Measurements from ENCODE around the gene SNX1.

The SNX1 gene

GRCh38 chr15:64146885-64147681, 51.3 kb downstream of the SNX1 start:
- DNase-seq (ENCODE audit: low spot score), result no peak

DNA sequence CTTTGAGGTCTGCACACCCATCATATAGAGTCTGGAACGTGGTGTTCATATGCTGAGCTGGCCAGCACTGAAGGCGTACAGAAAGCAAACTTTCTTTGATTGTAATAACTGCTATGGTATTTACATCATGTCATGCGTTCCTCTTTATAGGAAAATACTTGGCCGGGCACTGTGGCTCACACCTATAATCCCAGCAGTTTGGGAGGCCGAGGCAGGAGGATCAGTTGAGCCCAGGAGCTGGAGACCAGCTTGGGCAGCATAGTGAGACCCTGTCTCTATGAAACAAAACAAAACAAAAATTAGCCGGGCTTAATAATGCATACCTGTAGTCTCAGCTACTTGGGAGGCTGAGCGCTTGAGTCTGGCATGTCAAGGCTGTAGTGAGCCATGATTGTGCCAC, 52.4 kb downstream of the SNX1 start:
- no peak for DNase-seq (ENCODE audit: low spot score)

GRCh38 chr15:64148581-64148980, 52.8 kb downstream of the SNX1 start:
- no peak for DNase-seq (ENCODE audit: low spot score)

GRCh38 chr15:64149424-64149823, 53.6 kb downstream of the SNX1 start:
- peak; percentile 63 for DNase-seq (ENCODE audit: low spot score)

DNA sequence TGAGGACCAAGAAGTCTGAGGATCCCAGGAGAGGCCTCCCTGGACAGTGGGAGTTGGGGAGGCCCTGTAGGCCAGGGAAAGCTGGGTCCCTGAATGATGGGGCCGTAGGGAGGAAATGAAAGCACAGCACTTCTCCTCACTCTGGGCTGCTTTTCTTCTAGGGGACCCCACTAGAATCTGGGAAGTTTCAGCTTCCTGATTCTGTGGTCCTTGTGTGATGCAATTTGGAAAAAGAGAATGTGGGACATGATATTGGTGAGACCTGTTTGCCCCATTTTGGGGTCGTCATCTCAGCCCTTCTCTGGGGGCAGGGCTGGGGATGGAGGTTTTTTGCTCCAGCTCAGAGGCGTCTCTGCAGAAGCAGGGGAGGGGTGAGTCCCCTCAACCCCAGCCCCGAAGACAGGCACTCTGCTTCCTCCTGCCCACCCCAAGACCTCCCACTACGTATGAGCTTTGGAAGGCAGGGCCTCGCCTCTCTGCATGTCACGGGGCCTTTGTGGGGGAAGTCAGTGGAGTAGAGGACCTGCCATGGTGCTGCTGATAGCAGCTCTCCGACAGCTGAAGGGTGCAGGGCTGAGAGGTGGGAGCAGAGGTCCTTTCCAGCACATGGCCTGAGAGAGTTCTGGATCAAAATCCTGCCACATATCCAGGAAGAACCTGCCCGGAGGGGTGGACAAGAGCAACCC, 54.3 kb downstream of the SNX1 start:
- no peak for DNase-seq (ENCODE audit: low spot score)

GRCh38 chr15:64151727-64152506, 56.1 kb downstream of the SNX1 start, which contains the start of gene SNX22:
SNX22 (plus strand) TSS chr15:64151731; CDS start chr15:64151776, 45 bp downstream.
- peak; percentile 46 for DNase-seq (ENCODE audit: low spot score)

GRCh38 chr15:64152507-64153387, 57.0 kb downstream of the SNX1 start:
- no peak for DNase-seq (ENCODE audit: low spot score)

DNA sequence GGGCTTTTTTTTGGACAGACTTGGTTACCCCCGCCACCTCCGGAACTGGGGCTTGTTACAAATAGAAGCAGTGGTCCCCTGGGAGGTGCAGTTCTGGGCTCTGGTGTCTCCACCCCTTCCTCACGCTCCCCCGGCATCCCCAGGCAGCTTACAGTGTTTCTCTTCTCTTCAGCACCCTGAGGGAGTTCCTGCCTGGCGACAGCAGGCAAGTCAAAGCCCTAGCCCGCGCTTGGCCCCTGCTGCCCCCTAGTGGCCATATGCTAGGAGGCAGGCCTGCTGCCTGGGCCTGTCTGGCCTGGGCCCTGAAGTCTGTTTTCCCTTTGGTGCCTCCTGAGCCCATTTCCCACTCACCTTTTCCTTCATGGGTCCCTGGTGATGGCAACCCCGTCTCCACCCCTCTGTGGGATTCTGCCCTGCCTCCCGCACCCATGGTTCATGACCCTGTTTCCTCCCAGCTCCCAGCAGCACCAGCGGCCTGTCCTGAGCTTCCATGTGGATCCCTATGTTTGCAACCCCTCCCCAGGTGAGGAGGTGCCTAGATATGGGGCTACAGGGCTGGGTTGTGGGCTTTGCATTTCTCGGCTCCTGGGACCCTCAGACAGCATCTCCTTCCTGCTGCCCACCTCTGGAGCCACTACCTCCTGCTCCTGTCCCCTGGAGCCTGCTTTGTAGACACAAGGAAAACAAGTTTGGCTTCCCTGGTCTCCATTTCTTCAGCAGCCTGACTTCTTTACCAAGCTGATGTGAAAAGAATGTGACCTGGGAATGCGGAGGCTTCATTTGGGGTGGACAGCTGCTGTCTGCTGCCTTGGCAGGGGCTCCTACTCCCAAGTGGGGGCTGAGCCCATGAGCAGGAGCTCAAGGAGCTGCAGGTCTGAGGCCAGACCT, 57.9 kb downstream of the SNX1 start:
- DNase-seq (ENCODE audit: low spot score), result peak; percentile 96

GRCh38 chr15:64155802-64156651, 60.2 kb downstream of the SNX1 start:
- DNase-seq (ENCODE audit: low spot score), result no peak

DNA sequence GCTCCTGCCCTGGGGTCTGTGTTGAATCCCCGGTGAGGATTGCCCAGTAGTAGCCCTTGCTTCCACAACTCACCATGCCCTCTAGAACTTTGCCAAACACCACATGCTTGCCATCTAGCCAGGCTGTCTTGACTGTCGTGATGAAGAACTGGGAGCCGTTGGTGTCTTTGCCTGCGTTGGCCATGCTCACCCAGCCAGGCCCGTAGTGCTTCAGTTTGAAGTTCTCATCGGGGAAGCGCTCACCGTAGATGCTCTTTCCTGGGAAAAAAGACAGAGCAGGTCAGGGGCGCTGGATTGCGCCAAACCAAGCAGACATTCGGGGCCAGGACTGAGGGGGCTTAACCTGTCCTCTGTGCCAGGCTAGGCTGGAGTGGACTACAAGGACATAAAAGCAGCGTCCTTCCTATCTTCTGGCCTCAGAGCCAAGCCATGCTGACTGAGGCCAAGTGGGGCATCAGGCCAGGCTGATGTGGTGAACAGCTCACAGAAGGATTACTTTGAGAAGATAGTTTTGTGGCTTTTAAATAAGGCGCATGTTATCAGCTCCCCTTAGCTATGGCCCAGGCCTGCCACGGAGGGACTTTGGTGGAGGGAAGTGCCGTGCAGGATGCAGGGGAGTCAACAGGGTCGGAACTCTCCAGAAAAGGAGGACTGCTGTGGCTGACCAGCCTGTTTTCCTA, 61.0 kb downstream of the SNX1 start:
- DNase-seq (ENCODE audit: low spot score), result no peak

DNA sequence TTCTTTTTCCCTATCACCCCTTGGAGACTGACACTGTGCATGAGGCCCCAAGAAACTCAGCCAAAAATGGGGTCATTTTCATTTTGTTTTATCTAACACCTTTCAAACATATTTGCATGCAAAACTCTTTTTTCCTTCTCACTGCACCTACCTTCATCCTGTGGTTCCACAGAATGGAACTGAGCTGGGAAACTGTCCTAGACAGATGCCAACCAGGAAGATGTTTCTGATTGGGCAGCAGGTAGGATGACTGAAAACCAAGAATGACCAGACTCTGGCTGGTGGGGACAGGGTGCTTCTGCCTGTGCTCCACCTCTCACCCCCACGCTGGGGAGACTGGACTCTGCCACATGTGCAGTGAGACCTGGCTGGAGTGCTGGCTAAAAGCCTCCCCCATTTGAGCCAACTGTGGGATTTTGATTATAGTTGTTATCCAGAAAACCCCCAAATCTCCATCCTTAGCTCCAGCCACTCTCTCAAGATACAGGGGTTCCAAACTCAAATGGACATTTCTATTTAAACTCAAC, 61.9 kb downstream of the SNX1 start:
- no peak for DNase-seq (ENCODE audit: low spot score)

GRCh38 chr15:64158363-64159134, 62.8 kb downstream of the SNX1 start:
- no peak for DNase-seq (ENCODE audit: low spot score)

- DNase-seq (ENCODE audit: low spot score), result no peak
These were observed 66.1 kb downstream of the SNX1 start for GRCh38 chr15:64161688-64162477.

DNA sequence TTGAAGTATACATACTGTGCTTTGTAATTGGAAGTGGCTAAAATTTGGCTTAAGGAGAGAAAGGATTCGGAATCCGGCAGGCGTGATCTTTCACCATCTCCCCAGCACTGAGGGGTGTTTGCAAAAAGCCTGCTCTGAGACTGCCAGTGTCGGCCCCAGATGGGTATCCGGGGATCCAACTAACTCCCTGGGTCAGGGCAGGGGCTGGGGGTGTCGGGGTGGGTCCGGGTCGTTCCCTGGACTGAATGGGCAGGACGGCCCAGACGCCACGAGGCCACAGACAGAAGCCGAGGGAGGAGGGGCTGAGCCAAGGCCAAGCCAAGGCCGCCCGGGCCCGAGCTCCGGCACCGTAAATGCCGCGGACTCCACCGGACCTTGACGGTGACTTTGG, 66.7 kb downstream of the SNX1 start:
- DNase-seq (ENCODE audit: low spot score), result no peak

- peak; percentile 94 for DNase-seq (ENCODE audit: low spot score)
These were observed 67.3 kb downstream of the SNX1 start, which contains the start of gene PPIB for GRCh38 chr15:64162869-64163658. PPIB (minus strand) TSS chr15:64163022; CDS start chr15:64162986, 36 bp downstream.

- DNase-seq (ENCODE audit: low spot score), result no peak
These were observed 68.0 kb downstream of the SNX1 start for GRCh38 chr15:64163659-64164362.

Data from HuH-7 (cell line).